NCI-H524 treated with DMSO at 0.1 percent for 48 hours (cell line): Measurements from ENCODE around the gene INSC.
A peak's percentile ranks its signal among the peaks of the same experiment; 100 is the strongest.

ENCODE experiments used
- DNase-seq: peaks from one replicate; lab custom pipeline; 2025; lab: John Stamatoyannopoulos, UW

INSC gene

GRCh38 chr11:15293975-15294620, 179.4 kb downstream of the INSC start:
- peak; percentile 12 for DNase-seq

DNA sequence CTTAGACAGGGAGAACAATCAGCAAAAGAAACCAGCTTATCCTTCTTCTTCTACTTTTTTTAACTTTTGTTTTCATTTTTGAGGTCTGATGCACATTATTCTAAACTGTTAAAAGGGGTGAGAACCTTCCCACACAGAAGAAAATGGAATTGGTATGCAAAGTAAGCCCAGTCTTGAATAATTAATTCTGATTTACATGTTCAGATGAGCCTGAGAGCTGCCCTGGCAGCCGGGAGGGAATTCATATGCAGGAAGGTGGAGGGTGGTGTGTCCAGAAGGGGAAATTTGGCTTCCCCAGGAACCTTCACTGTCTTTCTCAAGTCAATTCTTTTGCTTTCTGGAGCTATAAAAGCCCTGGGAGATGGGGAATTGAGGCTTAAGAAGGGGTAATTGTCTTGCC, 181.0 kb downstream of the INSC start:
- DNase-seq = no peak
